H1 (cell line): ENCODE results near the gene HS6ST3. TPM values are rescaled to one million over a fixed set of nuclear protein-coding genes. Genes with fewer than 3 reads are reported as not detected.

Experiments used
- CHD1 ChIP-seq: IDR thresholded peaks from 2 replicates; pipeline ENCODE4 v1.6.1; 2012; ENCODE audit warnings: low read depth, low read length, improper control_type of control experiment
- CHD7 ChIP-seq: fragments of 300-600 bp; sonication (generic); IDR thresholded peaks from 2 replicates; pipeline ENCODE4 v1.7.1; 2012; ENCODE audit warnings: low read length, moderate library complexity, mild to moderate bottlenecking, inconsistent platforms; ENCODE audit not compliant: insufficient replicate concordance
- polyA plus RNA-seq, 7 experiments: library from polyadenylated mRNA; depleted of rRNA in 3 of 7; stranded (reverse) in 5 of 7; unstranded in 2 of 7; fragments of >200 nt in 5 of 7; fragments of 200-250 nt in 2 of 7; gene quantifications; 1 replicate in 5 of 7; 2 replicates in 1 of 7; 4 replicates in 1 of 7; pipeline versions ENCODE4 v1.2.1 to v1.2.3, GENCODE V29; 2011 to 2013; ENCODE audit warnings: missing spikeins in 2 of 7, mixed read lengths in 2 of 7
- total RNA-seq: library from RNA; stranded (reverse); fragmentation: NEBNext Ultra II Directional; extraction: Animal tissue kit (Norgen Biotek cat#: 25700); gene quantifications from 2 replicates; pipeline ENCODE4 v1.2.1, GENCODE V29; 2021

HS6ST3 gene
- total and polyA plus RNA-seq, 2 of the 8 experiments (the other 6 are each of a cell fraction or from before 2014, with no cell fraction given) = 0.45 to 1.2 TPM

- TF ChIP-seq CHD7 (no peak), CHD1 (no peak)
Observed at GRCh38 chr13:96684469-96684868, 594.6 kb downstream of the HS6ST3 start (continued).
